Lower leg skin (tissue), 3 donors: ENCODE data around the gene TMED6.

Experiments used
- POLR2A ChIP-seq, 2 donors: fragments of 450-650 bp; IDR thresholded peaks; one replicate each; pipeline ENCODE4 v1.6.1; 2016 to 2017; ENCODE audit warnings: antibody characterized with exemption in 2 of 2, mild to moderate bottlenecking in 1 of 2, moderate library complexity in 1 of 2
- TF ChIP-seq, protein P1 (sequence below), 3 donors: fragments of 450-650 bp; IDR thresholded peaks; one replicate each; pipeline ENCODE4 v1.5.1; 2016; ENCODE audit warnings: antibody characterized with exemption in 3 of 3, mild to moderate bottlenecking in 3 of 3, moderate library complexity in 2 of 3

DNA sequence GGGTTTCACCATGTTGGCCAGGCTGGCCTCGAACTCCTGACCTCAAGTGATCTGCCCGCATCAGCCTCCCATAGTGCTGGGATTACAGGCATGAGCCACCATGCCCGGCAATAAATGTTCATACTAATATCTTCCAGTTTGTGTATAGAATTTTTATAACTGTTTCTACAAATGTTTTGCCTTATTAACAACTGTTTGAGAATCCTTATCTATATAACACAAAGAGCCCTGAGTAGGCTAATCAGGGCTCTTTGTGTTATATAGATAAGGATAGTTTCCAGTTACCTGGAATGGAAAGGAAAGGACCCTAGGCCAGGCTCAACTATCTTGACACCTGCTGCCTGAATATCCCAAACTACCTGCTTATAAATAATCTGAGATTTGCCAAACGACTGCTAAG is 17.3 kb upstream of the TMED6 start:
- TF ChIP-seq, protein P1, sequence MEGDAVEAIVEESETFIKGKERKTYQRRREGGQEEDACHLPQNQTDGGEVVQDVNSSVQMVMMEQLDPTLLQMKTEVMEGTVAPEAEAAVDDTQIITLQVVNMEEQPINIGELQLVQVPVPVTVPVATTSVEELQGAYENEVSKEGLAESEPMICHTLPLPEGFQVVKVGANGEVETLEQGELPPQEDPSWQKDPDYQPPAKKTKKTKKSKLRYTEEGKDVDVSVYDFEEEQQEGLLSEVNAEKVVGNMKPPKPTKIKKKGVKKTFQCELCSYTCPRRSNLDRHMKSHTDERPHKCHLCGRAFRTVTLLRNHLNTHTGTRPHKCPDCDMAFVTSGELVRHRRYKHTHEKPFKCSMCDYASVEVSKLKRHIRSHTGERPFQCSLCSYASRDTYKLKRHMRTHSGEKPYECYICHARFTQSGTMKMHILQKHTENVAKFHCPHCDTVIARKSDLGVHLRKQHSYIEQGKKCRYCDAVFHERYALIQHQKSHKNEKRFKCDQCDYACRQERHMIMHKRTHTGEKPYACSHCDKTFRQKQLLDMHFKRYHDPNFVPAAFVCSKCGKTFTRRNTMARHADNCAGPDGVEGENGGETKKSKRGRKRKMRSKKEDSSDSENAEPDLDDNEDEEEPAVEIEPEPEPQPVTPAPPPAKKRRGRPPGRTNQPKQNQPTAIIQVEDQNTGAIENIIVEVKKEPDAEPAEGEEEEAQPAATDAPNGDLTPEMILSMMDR (IDR thresholded peaks at IDR 0.05), result no peak
- no peak for TF ChIP-seq POLR2A (IDR thresholded peaks at IDR 0.05)
